ENCODE results near the gene ABCC1. TPM values are rescaled to one million over a fixed set of nuclear protein-coding genes. Genes with fewer than 3 reads are reported as not detected.
"Not testable (repeated sequence)": the region's sequence is repeated elsewhere in the genome, so short reads cannot be mapped to it uniquely, and the experiment has no call there.

ABCC1 gene
- polyA plus RNA-seq, 6 donors from 2014 or later = 2.9 to 9.0 (median 5.3) TPM

GRCh38 chr16:15976929-15977637 is 27.7 kb downstream of the ABCC1 start:
- peaks cover 18 to 31% (median 20%) of the 10 kb centered on the region in 3 donors for H3K4me1 Mint-ChIP-seq
- H3K4me3 Mint-ChIP-seq = no peak overlapping the region
- DNase-seq (no peak), ATAC-seq (ENCODE audit: low read depth in 2 of 2) (no peak)
- peaks cover 36 to 40% of the 10 kb centered on the region in 2 donors for H3K36me3 Mint-ChIP-seq
- H3K27ac Mint-ChIP-seq = no peak overlapping the region
- no peaks in the 10 kb centered on the region for H3K27me3 Mint-ChIP-seq
- H3K9me3 Mint-ChIP-seq = peaks cover 11 to 48% (median 38%) of the 10 kb centered on the region in 7 donors

- ATAC-seq (ENCODE audit: low read depth in 2 of 2) (no peak), DNase-seq (no peak)
- H3K4me3 Mint-ChIP-seq = no peak overlapping the region
- H3K4me1 Mint-ChIP-seq = peaks cover 14 to 31% (median 25%) of the 10 kb centered on the region in 3 donors
- H3K27ac Mint-ChIP-seq = peak overlapping the region in 1 of 6 donors; percentile 27
- H3K36me3 Mint-ChIP-seq = peaks cover 34 to 36% of the 10 kb centered on the region in 2 donors
- H3K27me3 Mint-ChIP-seq = no peaks in the 10 kb centered on the region
- peaks cover 9 to 54% (median 43%) of the 10 kb centered on the region in 7 donors for H3K9me3 Mint-ChIP-seq
Observed at GRCh38 chr16:15979801-15980200, 30.4 kb downstream of the ABCC1 start.

GRCh38 chr16:15980329-15980728 is 30.9 kb downstream of the ABCC1 start:
- H3K36me3 Mint-ChIP-seq = peaks cover 34 to 36% of the 10 kb centered on the region in 2 donors
- peaks cover 17 to 31% (median 24%) of the 10 kb centered on the region in 3 donors for H3K4me1 Mint-ChIP-seq
- no peak overlapping the region for H3K4me3 Mint-ChIP-seq
- H3K27ac Mint-ChIP-seq = peak overlapping the region in 1 of 6 donors; percentile 27
- H3K27me3 Mint-ChIP-seq = no peaks in the 10 kb centered on the region
- H3K9me3 Mint-ChIP-seq = peaks cover 9 to 54% (median 43%) of the 10 kb centered on the region in 7 donors
- ATAC-seq (ENCODE audit: low read depth in 2 of 2) = no peak
- DNase-seq = no peak

- no peak for ATAC-seq (ENCODE audit: low read depth in 2 of 2)
- Mint-ChIP-seq H3K36me3 (peaks cover 34 to 36% of the 10 kb centered on the region in 2 donors), H3K27me3 (no peaks in the 10 kb centered on the region), H3K9me3 (peaks cover 9 to 54% (median 43%) of the 10 kb centered on the region in 7 donors), H3K4me1 (peaks cover 25 to 31% (median 31%) of the 10 kb centered on the region in 3 donors), H3K4me3 (no peak overlapping the region), H3K27ac (no peak overlapping the region)
- no peak for DNase-seq
Observed at GRCh38 chr16:15981382-15981781, 32.0 kb downstream of the ABCC1 start.

- not testable (repeated sequence) for DNase-seq; H3K27me3 Mint-ChIP-seq; ATAC-seq (ENCODE audit: low read depth in 2 of 2)
- peaks cover 29 to 36% of the 10 kb centered on the region in 2 donors for H3K36me3 Mint-ChIP-seq
- peak overlapping the region in 1 of 6 donors; percentile 65 for H3K27ac Mint-ChIP-seq
- peaks cover 25 to 39% (median 34%) of the 10 kb centered on the region in 3 donors for H3K4me1 Mint-ChIP-seq
- H3K9me3 Mint-ChIP-seq = peaks cover 9 to 53% (median 43%) of the 10 kb centered on the region in 7 donors
- H3K4me3 Mint-ChIP-seq = peak overlapping the region in 2 of 8 donors; percentile 15 to 35
Observed at GRCh38 chr16:15982194-15982915, 32.9 kb downstream of the ABCC1 start.

GRCh38 chr16:15983898-15984297 is 34.5 kb downstream of the ABCC1 start:
- no peak for ATAC-seq (ENCODE audit: low read depth in 2 of 2)
- H3K27me3 Mint-ChIP-seq = no peaks in the 10 kb centered on the region
- H3K36me3 Mint-ChIP-seq = peaks cover 19 to 29% of the 10 kb centered on the region in 2 donors
- no peak for DNase-seq
- H3K27ac Mint-ChIP-seq = peak overlapping the region in 2 of 6 donors; percentile 31 to 32
- no peak overlapping the region for H3K4me3 Mint-ChIP-seq
- peaks cover 37 to 50% (median 48%) of the 10 kb centered on the region in 3 donors for H3K4me1 Mint-ChIP-seq
- H3K9me3 Mint-ChIP-seq = peaks cover 9 to 43% (median 30%) of the 10 kb centered on the region in 7 donors

GRCh38 chr16:15985144-15985543 is 35.7 kb downstream of the ABCC1 start:
- H3K36me3 Mint-ChIP-seq = peaks cover 9 to 18% of the 10 kb centered on the region in 2 donors
- ATAC-seq (ENCODE audit: low read depth in 2 of 2) (peak; percentile 25 to 37), DNase-seq (no peak)
- peaks cover 45 to 60% (median 60%) of the 10 kb centered on the region in 3 donors for H3K4me1 Mint-ChIP-seq
- H3K27ac Mint-ChIP-seq = no peak overlapping the region
- peak overlapping the region in 1 of 8 donors; percentile 38 for H3K4me3 Mint-ChIP-seq
- peaks cover 5 to 31% (median 18%) of the 10 kb centered on the region in 7 donors for H3K9me3 Mint-ChIP-seq
- H3K27me3 Mint-ChIP-seq = no peaks in the 10 kb centered on the region

GRCh38 chr16:15986261-15986660 is 36.8 kb downstream of the ABCC1 start:
- no peak overlapping the region for H3K4me3 Mint-ChIP-seq
- peak overlapping the region in 3 of 6 donors; percentile 15 to 69 (median 16) for H3K27ac Mint-ChIP-seq
- peaks cover 5 to 20% (median 13%) of the 10 kb centered on the region in 7 donors for H3K9me3 Mint-ChIP-seq
- H3K36me3 Mint-ChIP-seq = peaks cover 3 to 10% of the 10 kb centered on the region in 2 donors
- no peaks in the 10 kb centered on the region for H3K27me3 Mint-ChIP-seq
- ATAC-seq (ENCODE audit: low read depth in 2 of 2) (no peak), DNase-seq (no peak)
- peaks cover 53 to 70% (median 69%) of the 10 kb centered on the region in 3 donors for H3K4me1 Mint-ChIP-seq

GRCh38 chr16:15988268-15989013 is 39.0 kb downstream of the ABCC1 start:
- H3K36me3 Mint-ChIP-seq = peaks cover 3 to 9% of the 10 kb centered on the region in 2 donors
- no peaks in the 10 kb centered on the region for H3K27me3 Mint-ChIP-seq
- ATAC-seq (ENCODE audit: low read depth in 2 of 2) = no peak
- peak overlapping the region in 1 of 8 donors; percentile 30 for H3K4me3 Mint-ChIP-seq
- peak overlapping the region in 4 of 6 donors; percentile 26 to 91 (median 56) for H3K27ac Mint-ChIP-seq
- H3K4me1 Mint-ChIP-seq = peaks cover 66 to 76% (median 75%) of the 10 kb centered on the region in 3 donors
- H3K9me3 Mint-ChIP-seq = peaks cover 0 to 7% (median 0%) of the 10 kb centered on the region in 7 donors
- no peak for DNase-seq

- Mint-ChIP-seq H3K36me3 (peaks cover 0 to 9% of the 10 kb centered on the region in 2 donors), H3K4me1 (peaks cover 56 to 63% (median 59%) of the 10 kb centered on the region in 3 donors), H3K9me3 (no peaks in the 10 kb centered on the region), H3K27ac (peak overlapping the region in 1 of 6 donors; percentile 6), H3K27me3 (no peaks in the 10 kb centered on the region), H3K4me3 (peak overlapping the region in 2 of 8 donors; percentile 36 to 44)
- ATAC-seq (ENCODE audit: low read depth in 2 of 2) (no peak), DNase-seq (no peak)
Observed at GRCh38 chr16:15990902-15991301, 41.5 kb downstream of the ABCC1 start.

GRCh38 chr16:15993128-15993527 is 43.7 kb downstream of the ABCC1 start:
- H3K36me3 Mint-ChIP-seq = peaks cover 0 to 9% of the 10 kb centered on the region in 2 donors
- H3K27ac Mint-ChIP-seq = peak overlapping the region in 1 of 6 donors; percentile 12
- no peaks in the 10 kb centered on the region for H3K9me3 Mint-ChIP-seq
- DNase-seq (no peak), ATAC-seq (ENCODE audit: low read depth in 2 of 2) (no peak)
- peaks cover 45 to 57% (median 45%) of the 10 kb centered on the region in 3 donors for H3K4me1 Mint-ChIP-seq
- H3K4me3 Mint-ChIP-seq = no peak overlapping the region
- no peaks in the 10 kb centered on the region for H3K27me3 Mint-ChIP-seq

GRCh38 chr16:15993541-15993940 is 44.1 kb downstream of the ABCC1 start:
- DNase-seq = no peak
- peaks cover 45 to 57% (median 45%) of the 10 kb centered on the region in 3 donors for H3K4me1 Mint-ChIP-seq
- H3K4me3 Mint-ChIP-seq = no peak overlapping the region
- peaks cover 0 to 9% of the 10 kb centered on the region in 2 donors for H3K36me3 Mint-ChIP-seq
- no peak for ATAC-seq (ENCODE audit: low read depth in 2 of 2)
- H3K27me3 Mint-ChIP-seq = no peaks in the 10 kb centered on the region
- no peaks in the 10 kb centered on the region for H3K9me3 Mint-ChIP-seq
- no peak overlapping the region for H3K27ac Mint-ChIP-seq
